ENCODE data around the gene PPP1R1B.

PPP1R1B gene

GRCh38 chr17:39615434-39615833 is 11.3 kb upstream of the PPP1R1B start:
- DNase-seq (ENCODE audit: low read depth), result no peak

GRCh38 chr17:39617100-39617445 is 9.7 kb upstream of the PPP1R1B start:
- no peak for DNase-seq (ENCODE audit: low read depth)

- DNase-seq (ENCODE audit: low read depth), result peak; percentile 65
These were observed 9.1 kb upstream of the PPP1R1B start for GRCh38 chr17:39617446-39618245.

- DNase-seq (ENCODE audit: low read depth), result peak; percentile 31
These were observed 8.4 kb upstream of the PPP1R1B start for GRCh38 chr17:39618246-39618913.

- DNase-seq (ENCODE audit: low read depth), result no peak
These were observed 7.6 kb upstream of the PPP1R1B start for GRCh38 chr17:39618956-39619785.

- DNase-seq (ENCODE audit: low read depth), result no peak
These were observed 7.0 kb upstream of the PPP1R1B start for GRCh38 chr17:39619786-39620101.

- DNase-seq (ENCODE audit: low read depth), result peak; percentile 85
These were observed 5.0 kb upstream of the PPP1R1B start for GRCh38 chr17:39621523-39622379.

GRCh38 chr17:39622380-39623006 is 4.3 kb upstream of the PPP1R1B start:
- peak; percentile 52 for DNase-seq (ENCODE audit: low read depth)

- peak; percentile 75 for DNase-seq (ENCODE audit: low read depth)
These were observed 3.3 kb upstream of the PPP1R1B start for GRCh38 chr17:39623356-39623950.

- DNase-seq (ENCODE audit: low read depth), result no peak
These were observed 2.4 kb upstream of the PPP1R1B start for GRCh38 chr17:39624313-39624712.

- no peak for DNase-seq (ENCODE audit: low read depth)
These were observed 1.5 kb upstream of the PPP1R1B start for GRCh38 chr17:39625198-39625785.

GRCh38 chr17:39627047-39627711 is 427 bp downstream of the PPP1R1B start:
- no peak for DNase-seq (ENCODE audit: low read depth)

- no peak for DNase-seq (ENCODE audit: low read depth)
These were observed 1.2 kb downstream of the PPP1R1B start for GRCh38 chr17:39627712-39628516.

GRCh38 chr17:39628655-39629493 is 2.1 kb downstream of the PPP1R1B start:
- DNase-seq (ENCODE audit: low read depth), result no peak

GRCh38 chr17:39629494-39629880 is 2.7 kb downstream of the PPP1R1B start:
- no peak for DNase-seq (ENCODE audit: low read depth)

- DNase-seq (ENCODE audit: low read depth), result no peak
These were observed 3.1 kb downstream of the PPP1R1B start for GRCh38 chr17:39629898-39630297.

- DNase-seq (ENCODE audit: low read depth), result no peak
These were observed 4.7 kb downstream of the PPP1R1B start for GRCh38 chr17:39631403-39631802.
